Measurements from ENCODE around the gene ESF1.

DNA sequence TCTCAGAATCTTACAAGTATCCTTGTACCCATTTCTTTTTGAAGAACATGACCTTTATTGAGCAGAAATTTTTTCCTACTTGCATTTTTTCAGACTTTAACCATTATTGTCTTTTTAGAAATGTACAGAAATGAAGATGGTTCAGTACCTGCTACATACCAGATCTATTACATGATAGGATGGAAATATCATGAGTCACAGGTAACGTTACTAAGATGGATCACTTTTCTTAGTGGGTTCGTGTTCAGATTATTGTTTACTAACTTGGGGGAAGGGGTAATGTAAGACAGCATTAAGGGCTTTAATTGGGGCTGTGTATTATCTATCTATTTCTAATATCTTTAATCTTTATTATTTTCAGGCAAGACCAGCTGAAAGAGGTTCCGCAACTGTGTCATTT is 32.0 kb upstream of the ESF1 start:
- TF ChIP-seq, protein P1, sequence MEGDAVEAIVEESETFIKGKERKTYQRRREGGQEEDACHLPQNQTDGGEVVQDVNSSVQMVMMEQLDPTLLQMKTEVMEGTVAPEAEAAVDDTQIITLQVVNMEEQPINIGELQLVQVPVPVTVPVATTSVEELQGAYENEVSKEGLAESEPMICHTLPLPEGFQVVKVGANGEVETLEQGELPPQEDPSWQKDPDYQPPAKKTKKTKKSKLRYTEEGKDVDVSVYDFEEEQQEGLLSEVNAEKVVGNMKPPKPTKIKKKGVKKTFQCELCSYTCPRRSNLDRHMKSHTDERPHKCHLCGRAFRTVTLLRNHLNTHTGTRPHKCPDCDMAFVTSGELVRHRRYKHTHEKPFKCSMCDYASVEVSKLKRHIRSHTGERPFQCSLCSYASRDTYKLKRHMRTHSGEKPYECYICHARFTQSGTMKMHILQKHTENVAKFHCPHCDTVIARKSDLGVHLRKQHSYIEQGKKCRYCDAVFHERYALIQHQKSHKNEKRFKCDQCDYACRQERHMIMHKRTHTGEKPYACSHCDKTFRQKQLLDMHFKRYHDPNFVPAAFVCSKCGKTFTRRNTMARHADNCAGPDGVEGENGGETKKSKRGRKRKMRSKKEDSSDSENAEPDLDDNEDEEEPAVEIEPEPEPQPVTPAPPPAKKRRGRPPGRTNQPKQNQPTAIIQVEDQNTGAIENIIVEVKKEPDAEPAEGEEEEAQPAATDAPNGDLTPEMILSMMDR (IDR thresholded peaks at IDR 0.05): no peak
- no peak for TF ChIP-seq ZFX (IDR thresholded peaks at IDR 0.05; ENCODE audit: borderline replicate concordance)
